Adrenal gland (tissue), 12 donors: ENCODE data around the gene GJD4. TPM values are rescaled to one million over a fixed set of nuclear protein-coding genes. Genes with fewer than 3 reads are reported as not detected.

Source experiments
- DNase-seq, 7 donors: peaks; one replicate each; pipeline ENCODE4 v3.0.0-alpha.2; 2019 to 2020
- H3K27ac ChIP-seq, 5 donors: fragments of 200-600 bp; sonication (generic) in 4 of 5; 1 replicate in 3 of 5; 2 replicates in 2 of 5; pipeline versions ENCODE4 v1.5.1 to v1.8.0; 2016 to 2020; ENCODE audit warnings: mild to moderate bottlenecking in 1 of 5
- H3K27me3 ChIP-seq: fragments of 200-600 bp; 2 replicates; pipeline ENCODE4 v1.8.0; 2021
- H3K36me3 ChIP-seq, 2 donors: fragments of 200-600 bp; replicated peaks in 1 of 2; 1 replicate in 1 of 2; 2 replicates in 1 of 2; pipeline versions ENCODE4 v1.5.1 to v1.8.0; 2018 to 2022
- H3K4me1 ChIP-seq, 2 donors: fragments of 200-600 bp; replicated peaks in 1 of 2; 1 replicate in 1 of 2; 2 replicates in 1 of 2; pipeline versions ENCODE4 v1.5.1 to v1.8.0; 2018 to 2021
- H3K4me3 ChIP-seq, 4 donors: fragments of 200-600 bp; sonication (generic) in 3 of 4; one replicate each; pipeline ENCODE4 v1.5.1; 2016 to 2018
- H3K9me3 ChIP-seq, 3 donors: fragments of 200-600 bp; sonication (generic) in 1 of 3; replicated peaks in 1 of 3; 1 replicate in 2 of 3; 2 replicates in 1 of 3; pipeline versions ENCODE4 v1.5.1 to v1.8.0; 2016 to 2021
- POLR2A ChIP-seq, 2 donors: fragments of 450-650 bp; IDR thresholded peaks; one replicate each; pipeline ENCODE4 v1.6.1; 2017; ENCODE audit warnings: antibody characterized with exemption in 2 of 2, mild to moderate bottlenecking in 2 of 2, moderate library complexity in 1 of 2
- WGBS, 4 donors: extraction: QIAGEN DNeasy Blood & Tissue Kit in 2 of 4; methylation state at CpG; one replicate each; pipeline versions ENCODE4 v1.1.5 to v1.1.7; 2013 to 2017; 5-methylcytosine and 5-hydroxymethylcytosine counted together
- intact Hi-C, 2 donors: fragments of 100-400 bp; cut with DNase I; formaldehyde crosslinking; loops; one replicate each; pipeline versions ENCODE4 v1.14.1 to v1.15.0; 2022 to 2023
- polyA plus RNA-seq, 3 donors: library from polyadenylated mRNA; stranded (reverse); fragments of 200-250 nt in 2 of 3; fragments of 350-450 nt in 1 of 3; fragmentation: Illumina TruSeq in 1 of 3; extraction: RNeasy Lipid Tissue Mini Kit (QIAGEN cat#74804) in 1 of 3; gene quantifications; one replicate each; pipeline ENCODE4 v1.2.3, GENCODE V29; 2013 to 2014
- total RNA-seq, 9 donors: library from RNA; depleted of rRNA in 4 of 9; stranded (reverse); fragments of >200 nt in 4 of 9; fragments of 120-200 nt in 1 of 9; fragmentation: NEBNext Ultra II Directional in 1 of 9; extraction: Animal tissue kit (Norgen Biotek cat#: 25700) in 1 of 9; gene quantifications; one replicate each; pipeline versions ENCODE4 v1.1.0 to v1.2.4, GENCODE V29; 2013 to 2023
- TF ChIP-seq, protein P1 (sequence below), 6 experiments: fragments of 450-650 bp in 4 of 6; fragments of 200-600 bp in 2 of 6; sonication (generic) in 1 of 6; IDR thresholded peaks; 1 replicate in 5 of 6; 2 replicates in 1 of 6; pipeline versions ENCODE4 v1.5.1 to v1.8.0; 2016 to 2021; ENCODE audit warnings: antibody characterized with exemption in 6 of 6, mild to moderate bottlenecking in 2 of 6, moderate library complexity in 1 of 6
- donor health status: healthy with polysubstance abuse.
- donor health status: Bipolar disorder and iron deficiency.
- donor health status: DM: yes; HTN: yes; CAD: no.
- donor health status: DM: no; HTN: no; CAD: no.
- donor health status: DM: no; HTN: no; CAD: no.
- donor health status: DM: yes; HTN: yes; CAD: no.

GJD4 gene
- total and polyA plus RNA-seq, 12 donors, result not detected

DNA sequence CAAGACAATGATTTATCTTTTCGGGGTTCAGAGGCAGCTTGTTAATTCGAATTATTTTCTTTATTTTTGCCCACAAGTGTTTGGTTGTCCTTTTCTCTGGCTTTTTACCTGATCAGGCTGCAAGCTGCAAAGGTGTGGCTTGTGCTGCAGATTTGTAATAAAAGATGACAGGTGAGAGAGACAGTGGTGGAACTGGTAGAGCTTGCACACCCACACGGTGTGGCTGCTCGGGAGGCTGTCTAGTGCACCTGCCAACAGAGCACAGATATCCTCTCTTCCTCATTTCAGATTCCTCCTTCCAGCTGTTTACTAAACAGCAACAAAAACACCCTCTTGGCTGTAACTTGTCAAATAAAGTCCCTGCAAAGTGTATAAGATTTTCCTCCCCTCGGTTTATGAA lies 9.2 kb downstream of the GJD4 start:
- no peak overlapping the region for H3K4me3 ChIP-seq
- intact Hi-C loops, result no loop called here
- no peaks in the 10 kb centered on the region for H3K27me3 ChIP-seq
- no peak overlapping the region for H3K27ac ChIP-seq
- 49 to 64% (median 58%) methylated on average over 3 to 5 of the region's 5 CpGs for WGBS, 4 donors
- no peaks in the 10 kb centered on the region for H3K4me1 ChIP-seq
- no peak for TF ChIP-seq POLR2A (IDR thresholded peaks at IDR 0.05)
- TF ChIP-seq, protein P1, sequence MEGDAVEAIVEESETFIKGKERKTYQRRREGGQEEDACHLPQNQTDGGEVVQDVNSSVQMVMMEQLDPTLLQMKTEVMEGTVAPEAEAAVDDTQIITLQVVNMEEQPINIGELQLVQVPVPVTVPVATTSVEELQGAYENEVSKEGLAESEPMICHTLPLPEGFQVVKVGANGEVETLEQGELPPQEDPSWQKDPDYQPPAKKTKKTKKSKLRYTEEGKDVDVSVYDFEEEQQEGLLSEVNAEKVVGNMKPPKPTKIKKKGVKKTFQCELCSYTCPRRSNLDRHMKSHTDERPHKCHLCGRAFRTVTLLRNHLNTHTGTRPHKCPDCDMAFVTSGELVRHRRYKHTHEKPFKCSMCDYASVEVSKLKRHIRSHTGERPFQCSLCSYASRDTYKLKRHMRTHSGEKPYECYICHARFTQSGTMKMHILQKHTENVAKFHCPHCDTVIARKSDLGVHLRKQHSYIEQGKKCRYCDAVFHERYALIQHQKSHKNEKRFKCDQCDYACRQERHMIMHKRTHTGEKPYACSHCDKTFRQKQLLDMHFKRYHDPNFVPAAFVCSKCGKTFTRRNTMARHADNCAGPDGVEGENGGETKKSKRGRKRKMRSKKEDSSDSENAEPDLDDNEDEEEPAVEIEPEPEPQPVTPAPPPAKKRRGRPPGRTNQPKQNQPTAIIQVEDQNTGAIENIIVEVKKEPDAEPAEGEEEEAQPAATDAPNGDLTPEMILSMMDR (IDR thresholded peaks at IDR 0.05), result no peak
- no peaks in the 10 kb centered on the region for H3K36me3 ChIP-seq
- DNase-seq, result no peak
- H3K9me3 ChIP-seq, result no peaks in the 10 kb centered on the region

DNA sequence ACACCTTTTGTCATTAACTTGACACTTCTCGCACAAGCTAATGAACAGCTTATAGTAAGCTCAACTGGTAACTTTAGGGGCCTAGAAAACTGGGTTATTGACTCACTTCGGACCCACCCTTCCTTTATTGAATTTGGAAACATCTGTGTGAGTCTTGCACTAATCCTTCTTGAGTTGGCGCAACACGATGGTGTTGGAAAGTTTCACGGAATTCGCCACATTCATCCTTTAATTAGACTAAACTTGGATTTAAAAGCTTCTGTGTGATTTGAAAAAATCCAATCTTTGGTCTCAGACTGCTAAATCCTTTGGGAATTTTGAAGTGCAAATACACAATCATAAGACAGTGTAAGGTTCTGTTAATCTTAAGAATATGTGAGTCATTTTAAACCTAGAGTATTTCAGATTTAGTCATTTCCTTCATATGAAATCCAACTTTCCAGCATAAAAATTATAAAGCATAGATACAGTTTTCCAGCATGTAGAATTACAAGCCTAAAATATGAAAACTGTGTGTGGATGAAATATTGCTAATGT lies 21.9 kb downstream of the GJD4 start:
- intact Hi-C loops, result no loop called here
- H3K27ac ChIP-seq, result no peak overlapping the region
- 88 to 90% (median 89%) methylated on average over 6 of the region's 6 CpGs for WGBS, 4 donors
- TF ChIP-seq, protein P1 (IDR thresholded peaks at IDR 0.05), result no peak
- H3K4me3 ChIP-seq, result no peak overlapping the region
- no peaks in the 10 kb centered on the region for H3K9me3 ChIP-seq
- H3K27me3 ChIP-seq, result no peaks in the 10 kb centered on the region
- H3K36me3 ChIP-seq, result no peaks in the 10 kb centered on the region
- no peak for DNase-seq
- H3K4me1 ChIP-seq, result no peaks in the 10 kb centered on the region

- Histone ChIP-seq H3K9me3 (no peaks in the 10 kb centered on the region), H3K27me3 (no peaks in the 10 kb centered on the region), H3K27ac (no peak overlapping the region), H3K36me3 (no peaks in the 10 kb centered on the region), H3K4me1 (peaks cover 0 to 3% of the 10 kb centered on the region in 2 donors), H3K4me3 (no peak overlapping the region)
- no peak for DNase-seq
- WGBS, 4 donors, result 80 to 100% (median 93%) methylated on average over 1 of the region's 1 CpG
- no peak for TF ChIP-seq POLR2A (IDR thresholded peaks at IDR 0.05)
- TF ChIP-seq, protein P1 (IDR thresholded peaks at IDR 0.05), result no peak
- intact Hi-C loops, result loop anchor here in 1 of 2 donors (10.0 kb wide), 1 partner anchor 1253 kb away; no protein-coding TSS in a partner anchor
These were observed 26.3 kb downstream of the GJD4 start for GRCh38 chr10:35631404-35631803.

- Histone ChIP-seq H3K9me3 (no peaks in the 10 kb centered on the region), H3K36me3 (no peaks in the 10 kb centered on the region), H3K27ac (no peak overlapping the region), H3K27me3 (no peaks in the 10 kb centered on the region), H3K4me3 (no peak overlapping the region), H3K4me1 (peaks cover 0 to 3% of the 10 kb centered on the region in 2 donors)
- intact Hi-C loops, result loop anchor here in 1 of 2 donors (10.0 kb wide), 1 partner anchor 1253 kb away; no protein-coding TSS in a partner anchor
- no peak for TF ChIP-seq POLR2A (IDR thresholded peaks at IDR 0.05)
- TF ChIP-seq, protein P1 (IDR thresholded peaks at IDR 0.05), result no peak
- no peak for DNase-seq
These were observed 26.9 kb downstream of the GJD4 start for GRCh38 chr10:35632027-35632426.
